ENCODE results near the gene TBL3. TPM values are rescaled to one million over a fixed set of nuclear protein-coding genes. Genes with fewer than 3 reads are reported as not detected.

Gene TBL3
- total and polyA plus RNA-seq, 4 donors: 12.5 to 24.3 (median 14.2) TPM

GRCh38 chr16:1942810-1943726 lies 28.8 kb upstream of the TBL3 start, which contains the start of gene MSRB1:
Gene MSRB1 (minus strand): TSS chr16:1943199. CDS start chr16:1943156, 43 bp downstream.
- no peaks in the 10 kb centered on the region for H3K27me3 ChIP-seq (ENCODE audit: control insufficient read depth in 4 of 4, insufficient read depth in 4 of 4, low read length in 3 of 4)
- peak; percentile 98 for DNase-seq (ENCODE audit: low spot score)
- H3K4me3 ChIP-seq (ENCODE audit: low read depth in 1 of 3, low read length in 3 of 3): peak within 1 kb of the TSS; percentile 65 to 92 (median 91)
- no peaks in the 10 kb centered on the region for H3K9me3 ChIP-seq (ENCODE audit: control insufficient read depth in 4 of 4, low read length in 3 of 4)
- peak within 1 kb of the TSS; percentile 75 to 77 for H3K9ac ChIP-seq (ENCODE audit: low read depth in 1 of 2, low read length in 2 of 2)
- peaks cover 11 to 52% (median 40%) of the 10 kb centered on the region in 4 donors for H3K4me1 ChIP-seq (ENCODE audit: control insufficient read depth in 4 of 4, insufficient read depth in 4 of 4, low read length in 3 of 4)
- peaks cover 4 to 17% (median 12%) of the 10 kb centered on the region in 4 donors for H3K36me3 ChIP-seq (ENCODE audit: control insufficient read depth in 4 of 4, insufficient read depth in 3 of 4, low read depth in 1 of 4, low read length in 3 of 4)
- TF ChIP-seq YY1 (IDR thresholded peaks at IDR 0.05) (peak; percentile 79), FOXA2 (IDR thresholded peaks at IDR 0.05) (no peak), HNF4A (conservative IDR thresholded peaks at IDR 0.05) (peak; percentile 40 to 46), CTCF (IDR thresholded peaks at IDR 0.05; ENCODE audit: low read depth, low read length, missing input control) (no peak), RAD21 (IDR thresholded peaks at IDR 0.05) (no peak), JUND (IDR thresholded peaks at IDR 0.05) (no peak), HNF4G (IDR thresholded peaks at IDR 0.05) (no peak), ZBTB33 (IDR thresholded peaks at IDR 0.05) (no peak), EGR1 (IDR thresholded peaks at IDR 0.05; ENCODE audit: low read depth in 2 of 2) (peak in 1 of 2 donors; percentile 51), GABPA (IDR thresholded peaks at IDR 0.05 in 1 of 2, conservative IDR thresholded peaks at IDR 0.05 in 1 of 2) (peak; percentile 19 to 88), NR2F2 (IDR thresholded peaks at IDR 0.05) (no peak), FOXA1 (IDR thresholded peaks at IDR 0.05) (no peak), REST (IDR thresholded peaks at IDR 0.05) (peak; percentile 92), MAX (IDR thresholded peaks at IDR 0.05) (no peak), TAF1 (conservative IDR thresholded peaks at IDR 0.05) (peak; percentile 89), RXRA (IDR thresholded peaks at IDR 0.05) (peak; percentile 43 to 45), SP1 (IDR thresholded peaks at IDR 0.05) (peak; percentile 93)
- TF ChIP-seq, protein P1, sequence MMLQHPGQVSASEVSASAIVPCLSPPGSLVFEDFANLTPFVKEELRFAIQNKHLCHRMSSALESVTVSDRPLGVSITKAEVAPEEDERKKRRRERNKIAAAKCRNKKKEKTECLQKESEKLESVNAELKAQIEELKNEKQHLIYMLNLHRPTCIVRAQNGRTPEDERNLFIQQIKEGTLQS (IDR thresholded peaks at IDR 0.05): no peak
- H3K27ac ChIP-seq (ENCODE audit: low read depth in 1 of 2, low read length in 2 of 2): peak within 1 kb of the TSS; percentile 95 to 96
- under 1% methylated on average over 77 of the region's 77 CpGs for WGBS
